HCT116 (cell line): ENCODE measurements around the gene CDKL5.

Experiments
- CEBPB ChIP-seq: IDR thresholded peaks from 2 replicates; pipeline ENCODE4 v1.6.1; 2012; ENCODE audit warnings: low read depth
- CTCF ChIP-seq, 3 experiments: fragments of 200-600 bp in 1 of 3; sonication (generic) in 1 of 3; IDR thresholded peaks in 2 of 3; conservative IDR thresholded peaks in 1 of 3; 2 replicates each; pipeline ENCODE4 v1.5.1; 2012 to 2017; ENCODE audit warnings: low read depth in 2 of 3, low read length in 2 of 3, antibody characterized with exemption in 1 of 3, borderline replicate concordance in 1 of 3, control low read depth in 1 of 3, mild to moderate bottlenecking in 1 of 3, mixed read lengths in 1 of 3, mixed run types in 1 of 3, moderate library complexity in 1 of 3; ENCODE audit not compliant: insufficient read depth in 1 of 3
- EZH2 ChIP-seq: fragments of 200-600 bp; sonication (generic); IDR thresholded peaks from 2 replicates; pipeline ENCODE4 v1.6.1; 2017; ENCODE audit warnings: antibody characterized with exemption, mixed run types
- POLR2A ChIP-seq: IDR thresholded peaks from 2 replicates; pipeline ENCODE4 v1.7.0; 2011; ENCODE audit warnings: borderline replicate concordance; ENCODE audit not compliant: insufficient read depth, insufficient read length; ENCODE audit errors: extremely low read depth
- RAD21 ChIP-seq: IDR thresholded peaks from 2 replicates; pipeline ENCODE4 v1.6.1; 2012; ENCODE audit warnings: low read depth, mild to moderate bottlenecking
- TCF7L2 ChIP-seq: IDR thresholded peaks from 2 replicates; pipeline ENCODE4 v1.7.0; 2011; ENCODE audit warnings: borderline replicate concordance, inconsistent platforms; ENCODE audit not compliant: insufficient read depth, insufficient read length; ENCODE audit errors: extremely low read depth
- ZBTB33 ChIP-seq: IDR thresholded peaks from 2 replicates; pipeline ENCODE4 v1.6.1; 2011; ENCODE audit warnings: mild to moderate bottlenecking, low read length, moderate library complexity; ENCODE audit not compliant: insufficient replicate concordance; ENCODE audit errors: extremely low read depth
- ZFX ChIP-seq: fragments of 450-650 bp; IDR thresholded peaks from 2 replicates; pipeline ENCODE4 v1.6.1; 2017

- TF ChIP-seq CTCF (IDR thresholded peaks at IDR 0.05 in 2 of 3, conservative IDR thresholded peaks at IDR 0.05 in 1 of 3; ENCODE audit: borderline replicate concordance in 1 of 3, insufficient read depth in 1 of 3, low read depth in 2 of 3, low read length in 2 of 3) (no peak), RAD21 (no peak), EZH2 (no peak), ZBTB33 (no peak), CEBPB (no peak), ZFX (no peak), POLR2A (no peak), TCF7L2 (no peak)
Observed at GRCh38 chrX:18687856-18688495, 262.6 kb downstream of the CDKL5 start.
